ENCODE data around the gene PSPC1.
A peak's percentile ranks its signal among the peaks of the same experiment; 100 is the strongest.
"Not testable (repeated sequence)": the region's sequence is repeated elsewhere in the genome, so short reads cannot be mapped to it uniquely, and the experiment has no call there.

PSPC1 gene, protein sequence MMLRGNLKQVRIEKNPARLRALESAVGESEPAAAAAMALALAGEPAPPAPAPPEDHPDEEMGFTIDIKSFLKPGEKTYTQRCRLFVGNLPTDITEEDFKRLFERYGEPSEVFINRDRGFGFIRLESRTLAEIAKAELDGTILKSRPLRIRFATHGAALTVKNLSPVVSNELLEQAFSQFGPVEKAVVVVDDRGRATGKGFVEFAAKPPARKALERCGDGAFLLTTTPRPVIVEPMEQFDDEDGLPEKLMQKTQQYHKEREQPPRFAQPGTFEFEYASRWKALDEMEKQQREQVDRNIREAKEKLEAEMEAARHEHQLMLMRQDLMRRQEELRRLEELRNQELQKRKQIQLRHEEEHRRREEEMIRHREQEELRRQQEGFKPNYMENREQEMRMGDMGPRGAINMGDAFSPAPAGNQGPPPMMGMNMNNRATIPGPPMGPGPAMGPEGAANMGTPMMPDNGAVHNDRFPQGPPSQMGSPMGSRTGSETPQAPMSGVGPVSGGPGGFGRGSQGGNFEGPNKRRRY

DNA sequence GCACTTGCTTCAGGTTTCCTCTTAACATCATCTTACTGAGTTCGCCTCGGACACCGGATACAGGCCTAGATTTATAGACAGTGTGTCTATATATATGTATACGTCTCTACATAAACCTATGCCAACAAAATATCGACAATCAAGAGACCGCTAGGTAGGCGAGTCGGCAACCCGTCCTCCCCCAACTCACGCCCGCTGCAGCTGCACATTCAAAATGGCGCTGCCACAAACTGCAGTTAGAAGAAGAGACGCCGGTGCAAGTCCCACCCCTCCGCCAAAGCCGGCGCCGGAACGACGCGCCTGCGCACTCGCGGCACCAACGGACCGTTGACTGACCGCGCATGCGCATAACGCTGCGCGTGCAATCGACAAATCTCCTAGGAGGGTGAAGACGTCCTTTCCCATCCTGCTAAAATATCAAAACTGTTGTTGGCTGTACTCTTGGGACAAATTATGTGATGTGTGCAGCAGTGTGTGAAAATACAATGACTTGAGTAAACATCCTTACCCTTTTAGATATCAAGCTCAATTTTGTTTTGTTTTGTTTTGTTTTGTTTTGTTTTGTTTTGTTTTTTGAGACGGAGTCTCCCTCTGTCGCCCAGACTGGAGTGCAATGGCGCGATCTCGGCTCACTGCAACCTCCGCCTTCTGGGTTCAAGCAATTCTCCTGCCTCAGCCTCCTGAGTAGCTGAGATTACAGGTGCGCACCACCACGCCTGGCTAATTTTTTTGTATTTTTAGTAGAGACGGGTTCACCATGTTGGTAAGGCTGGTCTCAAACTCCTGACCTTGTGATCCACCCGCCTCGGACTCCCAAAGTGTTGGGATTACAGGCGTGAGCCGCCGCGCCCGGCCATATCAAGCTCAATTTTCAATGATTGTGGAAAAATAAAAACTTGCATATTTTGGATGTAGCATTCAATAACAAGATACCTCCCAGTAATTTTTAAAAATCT is at the start of gene PSPC1:
Gene PSPC1, minus strand, starts transcription at position 219 of the 956 bp plus-strand sequence. Its CDS starts 188 bp downstream, at position 31.
- DNase-seq, result peak; percentile 84

DNA sequence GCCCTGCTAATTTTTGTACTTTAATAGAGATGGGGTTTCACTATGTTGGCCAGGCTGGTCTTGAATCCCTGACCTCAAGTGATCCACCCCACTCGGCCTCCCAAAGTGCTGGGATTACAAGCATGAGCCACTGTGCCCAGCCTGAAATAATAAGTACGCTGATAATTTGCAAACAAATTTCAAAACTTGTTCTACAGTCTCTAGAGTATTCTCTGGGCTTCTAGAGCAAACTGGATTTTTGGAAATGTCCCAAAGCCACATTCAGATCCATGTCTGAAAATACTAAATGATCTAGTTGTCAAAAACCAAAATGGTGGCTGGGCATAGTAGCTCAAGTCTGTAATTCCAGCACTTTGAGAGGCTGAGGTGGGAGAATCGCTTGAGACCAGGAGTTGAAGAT is 39.9 kb upstream of the PSPC1 start:
- DNase-seq, result no peak

DNA sequence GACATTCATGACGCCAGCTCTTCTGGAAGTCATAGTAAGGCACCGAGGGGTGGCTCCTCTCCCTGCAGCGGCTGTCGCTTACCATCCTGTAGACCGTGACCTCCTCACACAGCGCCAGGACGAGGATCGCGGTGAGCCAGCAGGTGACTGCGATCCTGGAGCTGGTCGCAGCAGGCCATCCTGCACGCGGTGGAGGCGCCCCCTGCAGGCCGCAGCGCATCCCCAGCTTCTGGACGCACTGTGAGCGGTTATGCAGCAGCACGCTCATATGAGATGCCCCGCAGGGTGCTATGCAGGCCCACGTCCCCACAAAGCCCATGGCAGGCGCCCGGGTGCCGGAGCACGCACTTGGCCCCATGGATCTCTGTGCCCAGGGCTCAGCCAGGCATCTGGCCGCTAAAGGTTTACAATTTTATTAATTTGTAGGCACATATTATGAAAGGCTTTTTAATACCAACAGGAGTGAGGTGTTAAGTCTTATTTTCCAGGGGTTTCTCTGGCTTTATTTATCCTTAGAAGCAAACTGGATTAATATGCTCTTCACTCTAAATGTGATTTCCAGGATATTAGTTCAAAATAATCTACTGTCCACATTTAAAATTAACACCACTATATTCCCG is 35.6 kb upstream of the PSPC1 start:
- no peak for DNase-seq

DNA sequence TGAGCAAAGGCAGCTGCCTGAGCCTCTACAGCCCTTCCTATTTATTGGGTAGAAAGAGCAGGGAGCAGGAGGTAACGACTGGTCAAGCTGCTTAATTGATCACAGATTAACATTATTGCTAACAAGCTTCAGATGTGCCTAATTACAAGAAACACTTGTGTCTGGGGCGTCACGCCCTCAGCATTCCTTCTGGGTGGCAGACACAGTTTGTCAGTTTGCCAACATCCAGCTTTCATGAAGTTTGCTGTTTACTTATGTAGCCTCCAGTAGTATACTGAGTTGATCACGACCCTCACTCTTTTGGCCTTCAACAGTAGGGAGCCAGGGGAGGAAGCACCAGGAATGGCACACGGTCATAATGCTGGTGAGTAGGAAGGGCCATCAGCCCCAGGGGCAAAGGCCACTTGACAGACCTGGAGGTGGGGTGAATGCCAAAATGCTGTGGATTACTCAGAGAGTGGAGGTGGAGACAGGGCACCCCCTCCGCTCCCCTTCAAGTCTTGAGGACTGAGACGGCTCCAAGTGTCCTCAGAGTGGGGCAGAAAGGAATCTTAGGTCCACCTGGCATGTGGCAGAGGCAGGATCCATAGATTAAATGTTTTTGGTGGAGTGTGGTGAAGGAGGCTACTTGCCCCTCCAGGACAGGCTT is 34.9 kb upstream of the PSPC1 start:
- DNase-seq, result no peak

DNA sequence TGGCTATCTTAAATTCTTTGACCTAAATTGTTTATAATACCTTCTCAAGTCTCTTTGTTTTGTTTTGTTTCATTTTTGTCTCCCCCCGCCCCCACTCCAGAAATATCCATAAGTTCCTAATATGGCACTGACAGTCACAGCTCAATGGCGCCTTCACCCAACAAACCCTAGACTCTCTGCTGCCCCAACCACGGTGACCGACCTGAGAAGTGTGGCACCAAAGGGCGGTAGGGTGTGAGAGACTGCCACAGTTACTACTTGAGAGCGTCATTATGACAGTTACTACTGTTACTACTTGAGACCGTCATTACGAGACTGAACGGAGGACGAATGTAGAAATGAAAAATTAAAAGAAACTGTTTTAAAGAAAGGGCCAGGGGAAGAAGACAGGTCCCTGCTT is 34.4 kb upstream of the PSPC1 start:
- no peak for DNase-seq

DNA sequence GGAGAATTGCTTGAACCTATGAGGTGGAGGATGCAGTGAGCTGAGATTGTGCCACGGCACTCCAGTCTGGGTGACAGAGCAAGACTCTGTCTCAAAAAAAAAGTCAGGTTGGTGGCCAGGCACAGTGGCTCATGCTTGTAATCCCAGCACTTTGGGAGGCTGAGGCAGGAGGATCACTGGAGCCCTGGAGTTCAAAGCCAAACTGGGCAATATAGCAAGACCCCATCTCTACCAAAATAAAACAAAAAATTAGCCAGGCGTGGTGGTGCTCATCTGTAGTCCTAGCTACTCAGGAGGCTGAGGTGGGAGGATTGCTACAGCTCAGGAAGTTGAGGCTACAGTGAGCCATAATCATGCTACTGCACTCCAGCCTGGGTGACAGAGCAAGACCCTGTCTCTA is 33.1 kb upstream of the PSPC1 start:
- not testable (repeated sequence) for DNase-seq

DNA sequence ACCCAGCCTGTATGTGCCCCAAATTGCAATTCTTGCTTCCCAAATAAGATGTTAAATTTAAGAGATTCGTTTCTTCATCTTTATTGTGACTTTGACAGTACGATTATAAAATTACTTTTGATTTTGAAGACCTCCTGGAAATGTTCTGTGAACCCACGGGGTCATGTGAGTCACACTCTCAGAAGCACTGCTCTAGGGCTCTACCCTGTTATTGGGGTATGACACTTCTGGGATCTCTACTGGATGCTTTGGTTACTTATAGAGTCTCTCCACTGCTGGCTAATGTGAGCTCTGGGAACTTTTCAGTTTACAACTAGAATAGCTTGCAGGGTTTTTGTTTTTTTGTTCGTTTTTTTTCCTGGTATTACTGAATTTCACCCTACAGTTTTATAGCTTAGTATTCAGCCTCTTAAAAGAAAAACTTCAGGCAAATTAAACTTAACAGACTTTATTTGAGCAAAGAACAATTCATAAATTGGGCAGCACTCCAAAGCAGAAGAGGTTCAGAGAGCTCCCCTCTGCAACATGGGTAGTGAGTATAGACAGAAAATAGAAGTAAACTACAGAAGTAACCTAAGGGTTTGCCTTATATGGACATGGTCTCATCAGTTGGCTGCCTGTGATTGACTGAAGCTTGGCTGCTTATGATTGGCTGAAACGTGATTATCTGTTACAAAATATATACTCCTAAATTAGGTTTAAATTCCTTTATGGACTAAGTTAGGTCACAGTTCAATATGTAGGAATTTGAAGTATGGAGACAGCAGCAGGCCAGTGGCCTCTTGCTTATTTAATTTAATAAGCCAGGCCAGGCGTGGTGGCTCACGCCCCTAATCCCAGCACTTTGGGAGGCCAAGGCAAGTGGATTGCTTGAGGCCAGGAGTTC is 28.5 kb upstream of the PSPC1 start:
- no peak for DNase-seq

DNA sequence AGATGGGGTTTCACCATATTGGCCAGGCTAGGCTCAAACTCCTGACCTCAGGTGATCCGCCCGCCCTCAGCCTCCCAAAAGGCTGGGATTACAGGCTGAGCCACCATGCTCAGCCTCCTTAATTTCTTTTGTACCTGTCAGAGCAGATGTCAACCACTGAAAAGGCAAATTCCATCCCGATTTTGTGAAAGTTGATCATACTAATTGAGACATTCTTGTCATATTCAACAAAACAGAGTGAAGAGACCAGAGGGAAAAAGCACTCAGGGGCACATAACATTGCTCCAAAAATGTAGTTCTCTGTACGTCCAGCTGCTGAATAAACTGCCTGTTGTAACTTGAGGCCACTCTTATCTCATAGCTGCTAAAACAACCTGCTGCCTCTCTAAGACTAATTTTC is 27.4 kb upstream of the PSPC1 start:
- DNase-seq, result no peak

DNA sequence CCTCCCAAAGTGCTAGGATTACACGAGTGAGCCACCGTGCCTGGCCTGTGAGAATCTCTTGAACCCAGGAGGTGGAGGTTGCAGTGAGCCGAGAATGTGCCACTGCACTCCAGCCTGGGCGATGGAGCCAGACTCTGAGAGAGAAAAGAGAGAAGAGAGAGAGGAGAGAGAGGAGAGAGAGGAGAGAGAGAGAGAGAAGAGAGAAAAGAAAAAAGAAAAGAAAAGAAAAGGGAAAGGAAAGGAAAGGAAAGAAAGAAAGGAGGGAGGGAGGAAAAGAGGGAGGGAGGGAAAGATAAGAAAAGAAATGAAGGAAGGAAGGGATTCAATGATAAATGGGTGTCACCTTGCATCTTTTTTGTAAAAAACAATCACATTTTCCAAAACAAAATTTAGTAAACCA is 23.0 kb upstream of the PSPC1 start:
- DNase-seq, result no peak

DNA sequence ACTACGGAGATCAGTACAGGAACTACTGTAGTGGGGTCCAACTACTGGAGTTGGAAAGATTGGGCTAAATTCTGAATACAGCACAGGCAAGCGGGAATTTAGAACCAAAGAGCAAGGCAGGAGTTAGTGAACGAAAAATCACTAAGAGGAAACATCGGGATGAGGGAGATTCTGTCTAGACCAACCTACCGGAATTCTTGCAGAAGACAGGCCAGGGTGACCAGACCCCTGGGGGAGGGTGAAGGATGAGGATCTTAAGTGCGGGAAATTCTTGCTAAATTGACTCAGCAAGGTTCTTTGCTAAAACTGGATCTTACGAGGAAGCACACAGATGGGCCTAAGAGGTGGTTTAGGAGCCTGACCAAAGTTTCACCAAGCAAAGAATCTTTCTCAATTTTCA is 13.2 kb upstream of the PSPC1 start:
- DNase-seq, result no peak

DNA sequence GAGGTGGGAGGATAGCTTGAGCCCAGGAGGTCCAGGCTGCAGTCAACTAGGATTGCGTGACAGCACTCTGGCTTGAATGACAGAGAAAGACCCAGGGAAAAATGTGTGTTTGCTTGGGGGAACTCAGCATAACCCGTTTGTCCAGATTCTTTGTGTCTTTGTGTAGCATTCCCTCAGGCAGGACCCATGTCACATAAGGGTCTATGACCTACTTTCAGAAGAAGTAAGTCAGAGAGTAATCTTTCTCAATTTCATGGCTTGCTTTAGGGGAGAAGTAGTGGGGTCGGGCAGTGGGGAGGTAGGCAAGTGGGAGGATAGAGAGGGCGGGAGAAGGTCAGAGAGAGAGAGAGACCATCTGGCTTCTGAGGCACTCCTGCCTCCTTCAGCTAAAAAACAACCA is 11.9 kb upstream of the PSPC1 start:
- DNase-seq, result no peak

DNA sequence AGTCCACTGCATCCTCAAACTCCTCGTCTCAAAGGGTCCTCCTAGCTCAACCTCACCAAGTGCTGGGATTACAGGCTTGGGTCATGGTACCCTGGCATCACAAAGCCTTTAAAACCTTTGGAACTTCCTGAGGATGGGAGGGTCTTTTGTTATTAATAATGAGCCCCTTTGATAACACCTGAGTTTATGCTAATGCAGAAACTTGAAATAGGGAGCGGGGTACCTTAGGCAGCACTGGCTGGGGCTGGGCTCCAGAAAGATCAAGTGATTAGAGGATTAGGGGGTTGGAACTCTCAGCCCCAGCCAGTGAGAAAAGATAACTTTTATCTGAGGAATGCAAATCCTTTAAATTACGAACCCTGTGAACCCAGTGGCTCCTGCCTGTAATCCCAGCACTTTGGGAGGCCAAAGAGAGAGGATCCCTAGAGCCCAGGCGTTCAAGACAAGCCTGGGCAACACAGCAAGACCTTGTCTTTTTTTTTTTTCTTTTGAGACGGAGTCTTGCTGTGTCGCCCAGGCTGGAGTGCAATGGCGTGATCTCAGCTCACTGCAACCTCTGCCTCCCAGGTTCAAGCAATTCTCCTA is 9.3 kb upstream of the PSPC1 start:
- no peak for DNase-seq

DNA sequence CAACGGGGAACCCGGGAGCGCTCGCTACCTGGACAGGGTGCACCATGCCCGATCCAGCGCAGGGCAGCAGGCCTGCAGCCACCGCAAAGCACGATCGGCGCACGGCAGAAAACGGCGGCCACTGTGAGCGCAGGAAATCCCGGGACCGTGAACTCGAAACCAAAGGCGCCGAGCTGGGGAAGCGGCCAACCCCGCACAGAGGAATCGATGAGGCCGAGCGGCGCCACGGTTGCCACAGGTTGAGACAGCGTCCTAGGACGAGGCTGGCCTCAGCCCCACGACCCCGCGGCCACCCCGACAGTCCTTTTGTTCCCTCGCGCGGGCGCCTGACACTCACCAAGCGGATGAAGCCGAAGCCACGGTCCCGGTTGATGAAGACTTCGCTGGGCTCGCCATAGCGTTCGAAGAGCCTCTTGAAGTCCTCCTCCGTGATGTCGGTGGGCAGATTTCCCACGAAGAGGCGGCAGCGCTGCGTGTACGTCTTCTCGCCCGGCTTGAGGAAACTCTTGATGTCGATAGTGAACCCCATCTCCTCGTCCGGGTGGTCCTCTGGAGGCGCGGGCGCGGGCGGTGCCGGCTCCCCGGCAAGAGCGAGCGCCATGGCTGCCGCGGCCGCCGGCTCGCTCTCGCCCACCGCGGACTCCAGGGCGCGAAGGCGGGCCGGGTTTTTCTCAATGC is 557 bp downstream of the PSPC1 start:
- no peak for DNase-seq

DNA sequence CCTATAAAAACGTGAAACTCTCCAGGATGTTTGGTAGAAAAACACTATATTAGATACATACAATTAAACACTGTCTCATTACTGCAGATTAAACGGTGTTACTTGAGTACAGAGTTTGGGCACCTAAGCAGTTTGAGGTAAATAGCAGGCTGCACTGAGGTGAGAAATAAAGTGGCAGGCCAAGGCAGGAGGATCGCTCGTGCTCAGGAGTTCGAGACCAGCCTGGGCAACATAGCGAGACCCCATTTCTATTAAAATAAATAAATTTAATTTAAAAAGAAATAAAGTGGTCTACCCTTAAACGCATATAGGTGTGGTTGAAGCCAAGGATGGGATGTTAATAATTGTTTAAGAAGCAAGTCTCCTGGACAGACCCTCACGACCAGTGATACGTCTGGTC is 1.2 kb downstream of the PSPC1 start:
- DNase-seq, result no peak

DNA sequence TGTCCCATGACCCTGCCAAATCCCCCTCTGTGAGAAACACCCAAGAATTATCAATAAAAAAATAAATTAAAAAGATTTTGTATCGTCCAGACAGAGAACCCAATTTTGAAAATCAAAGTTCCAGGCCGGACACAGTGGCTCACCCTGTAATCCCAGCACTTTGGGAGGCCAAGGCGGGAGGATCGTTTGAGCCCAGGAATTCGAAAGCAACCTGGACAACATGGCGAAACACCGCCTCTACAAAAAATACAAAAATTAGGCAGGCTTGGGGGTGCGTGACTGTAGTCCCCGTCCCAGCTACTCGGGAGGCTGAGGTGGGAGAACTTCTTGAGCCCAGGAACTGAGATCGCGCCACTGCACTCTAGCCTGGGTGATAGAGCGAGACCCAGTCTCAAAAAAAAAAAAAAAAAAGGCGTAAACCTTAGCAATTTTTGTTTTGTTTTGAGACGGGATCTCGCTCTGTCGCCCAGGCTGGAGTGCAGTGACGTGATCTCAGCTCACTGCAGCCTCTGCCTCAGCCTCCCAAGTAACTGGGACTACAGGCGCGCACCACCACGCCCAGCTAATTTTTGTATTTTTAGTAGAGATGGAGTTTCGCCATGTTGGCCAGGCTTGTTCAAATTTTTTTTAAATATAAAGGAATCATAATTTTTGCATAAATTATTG is 1.9 kb downstream of the PSPC1 start:
- DNase-seq, result not testable (repeated sequence)

DNA sequence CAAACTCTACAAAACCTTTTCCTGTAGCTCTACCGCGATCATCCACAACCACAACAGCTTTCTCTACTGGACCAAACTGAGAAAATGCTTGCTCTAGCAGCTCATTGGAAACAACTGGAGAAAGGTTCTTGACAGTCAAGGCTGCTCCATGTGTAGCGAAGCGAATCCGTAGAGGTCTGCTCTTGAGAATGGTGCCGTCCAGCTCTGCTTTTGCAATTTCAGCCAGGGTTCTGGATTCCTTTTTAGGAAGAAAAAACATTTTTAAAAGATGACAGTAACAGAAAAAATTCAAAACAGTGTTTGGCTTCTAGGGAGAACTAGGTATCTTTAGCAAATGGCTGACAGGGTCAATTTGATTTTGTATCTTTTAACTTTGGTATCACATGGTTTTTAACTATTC is 10.4 kb downstream of the PSPC1 start:
- DNase-seq, result no peak

DNA sequence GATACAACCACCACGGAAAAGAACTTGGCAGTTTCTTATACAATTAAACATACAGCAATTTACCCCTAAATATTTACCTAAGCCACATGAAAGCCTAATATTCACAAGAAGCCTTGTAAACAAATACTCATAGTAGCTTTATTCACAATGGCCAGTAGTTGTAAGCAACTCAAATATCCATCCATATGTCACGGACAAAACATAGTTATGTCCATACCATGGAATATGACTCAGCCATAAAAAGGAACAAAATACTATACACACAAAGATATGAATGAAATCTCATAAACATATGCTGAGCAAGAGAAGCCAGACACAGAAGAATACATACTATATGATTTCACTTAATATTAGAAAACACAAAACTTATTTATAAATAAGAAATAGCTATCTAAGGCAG is 12.9 kb downstream of the PSPC1 start:
- no peak for DNase-seq

DNA sequence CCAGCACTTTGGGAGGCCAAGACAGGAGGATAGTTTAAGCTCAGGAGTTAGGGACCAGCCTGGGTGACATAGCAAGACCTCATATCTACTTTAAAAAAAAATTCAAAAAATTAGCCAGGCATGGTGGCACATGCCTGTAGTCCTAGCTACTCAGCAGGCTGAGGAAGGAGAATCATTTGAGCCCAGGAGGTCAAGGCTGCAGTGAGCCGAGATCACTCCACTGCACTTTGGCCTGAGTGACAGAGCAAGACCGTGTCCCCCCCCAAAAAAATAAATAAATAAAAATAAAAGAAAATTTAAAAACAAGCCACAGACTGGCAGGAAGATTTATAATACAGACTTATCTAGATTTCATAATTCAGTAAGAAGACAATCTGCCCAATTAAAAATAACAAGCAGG is 14.8 kb downstream of the PSPC1 start:
- no peak for DNase-seq

DNA sequence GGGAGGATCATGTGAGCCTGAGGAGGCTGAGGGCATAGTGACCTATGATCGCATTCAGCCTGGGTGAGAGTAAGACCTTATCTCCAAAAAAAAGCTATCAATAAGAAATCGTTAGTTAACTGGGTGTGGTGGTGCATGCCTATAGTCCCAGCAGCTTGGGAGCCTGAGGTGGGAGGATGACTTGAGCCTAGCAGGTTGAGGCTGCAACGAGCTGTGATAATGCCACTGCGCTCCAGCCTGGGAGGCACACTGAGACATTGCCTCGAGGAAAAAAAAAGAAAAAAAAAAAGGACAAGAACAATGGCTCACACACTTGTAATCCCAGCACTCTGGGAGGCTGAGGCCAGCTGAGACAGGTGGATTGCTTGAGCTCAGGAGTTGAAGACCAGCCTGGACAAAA is 16.2 kb downstream of the PSPC1 start:
- DNase-seq, result no peak

DNA sequence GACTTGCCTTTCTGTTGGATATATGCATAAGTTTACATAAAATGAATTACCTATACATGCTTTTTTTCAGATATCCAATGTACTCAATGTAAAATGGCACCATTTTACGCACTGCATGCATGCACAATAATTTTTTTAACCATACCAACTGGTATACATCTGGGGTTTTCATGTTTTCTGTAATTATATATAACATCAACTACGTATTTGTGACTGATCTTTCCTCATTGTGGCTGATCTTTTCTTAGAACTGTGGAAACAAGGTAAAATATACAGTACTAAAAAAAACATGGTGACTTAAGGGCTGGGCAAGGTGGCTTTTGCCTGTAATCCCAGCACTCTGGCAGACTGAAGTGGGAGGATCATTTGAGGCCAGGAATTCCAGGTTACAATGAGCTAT is 18.5 kb downstream of the PSPC1 start:
- no peak for DNase-seq

Data from NCI-H1694 (cell line).